ENCODE measurements around the gene NOC4L.

The NOC4L gene

GRCh38 chr12:132167611-132168310 is 23.5 kb downstream of the NOC4L start:
- H3K4me3 Mint-ChIP-seq: no peak overlapping the region

GRCh38 chr12:132168311-132169031 is 24.2 kb downstream of the NOC4L start:
- TF ChIP-seq CTCF (IDR thresholded peaks at IDR 0.05): no peak
- H3K27ac Mint-ChIP-seq: no peak overlapping the region
- H3K36me3 Mint-ChIP-seq (ENCODE audit: low read depth): no peaks in the 10 kb centered on the region
- H3K9me3 Mint-ChIP-seq: peaks cover 13% of the 10 kb centered on the region
- H3K4me3 Mint-ChIP-seq: no peak overlapping the region
- H3K27me3 Mint-ChIP-seq (ENCODE audit: low read depth, poor library complexity): peaks cover 29% of the 10 kb centered on the region
- no peak for DNase-seq
- peaks cover 30% of the 10 kb centered on the region for H3K4me1 Mint-ChIP-seq

More at GRCh38 chr12:132167611-132168310, 23.5 kb downstream of the NOC4L start:
- H3K36me3 Mint-ChIP-seq (ENCODE audit: low read depth): no peaks in the 10 kb centered on the region
- TF ChIP-seq CTCF (IDR thresholded peaks at IDR 0.05): no peak
- H3K4me1 Mint-ChIP-seq: peaks cover 25% of the 10 kb centered on the region
- DNase-seq: no peak
- H3K27me3 Mint-ChIP-seq (ENCODE audit: low read depth, poor library complexity): peaks cover 32% of the 10 kb centered on the region
- no peak overlapping the region for H3K27ac Mint-ChIP-seq
- H3K9me3 Mint-ChIP-seq: peaks cover 13% of the 10 kb centered on the region

- H3K4me1 Mint-ChIP-seq: peaks cover 31% of the 10 kb centered on the region
- peaks cover 26% of the 10 kb centered on the region for H3K27me3 Mint-ChIP-seq (ENCODE audit: low read depth, poor library complexity)
- DNase-seq: no peak
- TF ChIP-seq CTCF (IDR thresholded peaks at IDR 0.05): no peak
- no peak overlapping the region for H3K4me3 Mint-ChIP-seq
- no peaks in the 10 kb centered on the region for H3K36me3 Mint-ChIP-seq (ENCODE audit: low read depth)
- H3K9me3 Mint-ChIP-seq: peaks cover 13% of the 10 kb centered on the region
- H3K27ac Mint-ChIP-seq: no peak overlapping the region
Observed at GRCh38 chr12:132169376-132169775, 25.1 kb downstream of the NOC4L start.

- TF ChIP-seq CTCF (IDR thresholded peaks at IDR 0.05): no peak
- H3K27me3 Mint-ChIP-seq (ENCODE audit: low read depth, poor library complexity): peaks cover 26% of the 10 kb centered on the region
- H3K9me3 Mint-ChIP-seq: peaks cover 13% of the 10 kb centered on the region
- H3K4me3 Mint-ChIP-seq: no peak overlapping the region
- no peak for DNase-seq
- no peak overlapping the region for H3K27ac Mint-ChIP-seq
- H3K36me3 Mint-ChIP-seq (ENCODE audit: low read depth): no peaks in the 10 kb centered on the region
- peaks cover 36% of the 10 kb centered on the region for H3K4me1 Mint-ChIP-seq
Observed at GRCh38 chr12:132170094-132170636, 25.9 kb downstream of the NOC4L start.

GRCh38 chr12:132170637-132171292 is 26.5 kb downstream of the NOC4L start:
- no peaks in the 10 kb centered on the region for H3K36me3 Mint-ChIP-seq (ENCODE audit: low read depth)
- H3K4me3 Mint-ChIP-seq: no peak overlapping the region
- no peak overlapping the region for H3K27ac Mint-ChIP-seq
- H3K27me3 Mint-ChIP-seq (ENCODE audit: low read depth, poor library complexity): peaks cover 26% of the 10 kb centered on the region
- H3K4me1 Mint-ChIP-seq: peaks cover 36% of the 10 kb centered on the region
- no peak for TF ChIP-seq CTCF (IDR thresholded peaks at IDR 0.05)
- H3K9me3 Mint-ChIP-seq: peaks cover 13% of the 10 kb centered on the region
- no peak for DNase-seq
